K562 (cell line): Measurements from ENCODE around the gene CCDC171.

Source experiments
- ATF2 ChIP-seq: sonication (generic); formaldehyde crosslinking; IDR thresholded peaks from 2 replicates; pipeline ENCODE4 v1.8.1; 2022; ENCODE audit warnings: missing genetic modification reagents
- CTCF ChIP-seq, 3 experiments: IDR thresholded peaks in 2 of 3; conservative IDR thresholded peaks in 1 of 3; 2 replicates each; pipeline ENCODE4 v1.5.1; 2011 to 2012; ENCODE audit warnings: low read length in 3 of 3, mild to moderate bottlenecking in 3 of 3, control low read depth in 2 of 3, improper control_type of control experiment in 1 of 3, inconsistent platforms in 1 of 3, low read depth in 1 of 3, mixed read lengths in 1 of 3, moderate library complexity in 1 of 3; ENCODE audit not compliant: insufficient read depth in 2 of 3
- NBN ChIP-seq: fragments of 450-650 bp; IDR thresholded peaks from 2 replicates; pipeline ENCODE4 v1.6.1; 2016; ENCODE audit warnings: low read depth, mild to moderate bottlenecking
- PHB2 ChIP-seq: fragments of 450-650 bp; IDR thresholded peaks from 2 replicates; pipeline ENCODE4 v1.6.1; 2017; ENCODE audit warnings: low read depth
- RBM25 ChIP-seq: fragments of 200-400 bp; formaldehyde crosslinking; IDR thresholded peaks from 2 replicates; pipeline ENCODE4 v1.6.1; 2018; ENCODE audit warnings: low read length, low read depth, moderate library complexity; ENCODE audit not compliant: severe bottlenecking
- SOX6 ChIP-seq: fragments of 450-650 bp; IDR thresholded peaks from 2 replicates; pipeline ENCODE4 v1.6.1; 2014; ENCODE audit warnings: mild to moderate bottlenecking
- SP2 ChIP-seq: IDR thresholded peaks from 2 replicates; pipeline ENCODE4 v1.6.1; 2011; ENCODE audit warnings: mild to moderate bottlenecking, low read depth, low read length, moderate library complexity; ENCODE audit not compliant: poor library complexity, severe bottlenecking; ENCODE audit errors: extremely low read depth

- no peak for TF ChIP-seq CTCF (IDR thresholded peaks at IDR 0.05 in 2 of 3, conservative IDR thresholded peaks at IDR 0.05 in 1 of 3; ENCODE audit: insufficient read depth in 2 of 3, low read depth in 1 of 3, low read length in 3 of 3)
- TF ChIP-seq NBN, result no peak
- TF ChIP-seq ATF2, result no peak
- TF ChIP-seq PHB2, result no peak
- no peak for TF ChIP-seq SOX6
- no peak for TF ChIP-seq SP2
- TF ChIP-seq RBM25, result no peak
Measured at GRCh38 chr9:15778861-15779260, 226.0 kb downstream of the CCDC171 start.
